T47D (cell line): ENCODE measurements around the gene DEGS2.
"Not testable (repeated sequence)": the region's sequence is repeated elsewhere in the genome, so short reads cannot be mapped to it uniquely, and the experiment has no call there.

Source experiments
- DNase-seq, 2 experiments: peaks; one replicate each; pipeline versions ENCODE4 v3.0.0 to v3.0.0-alpha.2; 2011 to 2012; ENCODE audit warnings: low read depth in 1 of 2, low spot score in 1 of 2
- JUND ChIP-seq: IDR thresholded peaks from 2 replicates; pipeline ENCODE4 v1.6.1; 2012; ENCODE audit warnings: low read depth
- in situ Hi-C: cut with HindIII; loops from 2 replicates; pipeline ENCODE4 v1.10.0; 2016; ENCODE audit warnings: low sequenced_read_pairs, low pct_unique_long_range_greater_than_20kb

Gene DEGS2

DNA sequence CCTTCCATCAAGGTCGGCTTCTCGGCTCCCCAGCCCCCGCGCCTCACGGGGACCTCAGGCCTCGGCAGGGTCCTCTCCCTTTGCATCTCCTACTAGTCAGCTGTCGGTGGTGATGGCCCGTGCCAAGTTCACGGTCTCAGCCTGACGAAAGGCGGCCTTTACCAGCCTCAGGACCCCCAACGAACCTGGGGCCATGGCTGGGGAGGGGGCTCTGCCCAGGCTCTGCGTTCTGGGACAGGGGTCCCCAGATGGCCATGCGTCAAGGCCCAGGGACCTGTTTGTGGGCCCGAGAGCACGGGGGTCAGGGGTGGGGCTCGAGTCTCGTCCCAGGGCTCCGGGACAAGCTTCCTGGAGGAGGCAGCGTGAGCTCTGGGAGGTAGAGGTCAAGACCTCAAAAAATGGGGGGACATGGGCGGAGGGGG lies 32.8 kb upstream of the DEGS2 start:
- no peak for DNase-seq
- TF ChIP-seq JUND = no peak
- in situ Hi-C loops = no loop called here

DNA sequence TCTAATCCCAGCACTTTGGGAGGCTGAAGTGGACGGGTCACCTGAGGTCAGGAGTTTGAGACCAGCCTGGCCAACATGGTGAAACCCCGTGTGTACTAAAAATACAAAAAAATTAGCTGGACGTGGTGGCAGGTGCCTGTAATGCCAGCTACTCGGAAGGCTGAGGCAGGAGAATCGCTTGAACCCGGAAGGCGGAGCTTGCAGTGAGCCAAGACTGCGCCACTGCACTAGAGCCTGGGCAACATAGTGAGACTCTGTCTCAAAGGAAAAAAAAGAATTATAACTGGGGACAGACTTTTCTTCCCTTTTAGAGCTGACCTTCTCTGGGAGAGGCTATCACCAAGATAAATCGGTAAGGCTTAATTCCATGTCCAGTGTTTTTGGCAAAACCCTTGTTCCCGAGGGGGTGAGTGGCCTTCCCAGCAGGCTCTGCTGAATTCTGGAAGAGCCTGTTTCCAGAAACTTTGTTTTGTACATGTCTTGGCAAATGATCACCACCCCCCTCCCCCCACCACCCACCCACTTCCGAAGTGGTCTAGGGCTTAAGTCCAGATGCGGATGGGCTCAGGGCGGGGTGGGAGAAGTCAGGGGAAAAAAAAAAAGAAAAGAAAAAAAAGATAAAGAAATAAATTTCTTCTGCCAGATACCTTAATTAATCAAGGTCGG lies 32.3 kb upstream of the DEGS2 start:
- in situ Hi-C loops = no loop called here

DNA sequence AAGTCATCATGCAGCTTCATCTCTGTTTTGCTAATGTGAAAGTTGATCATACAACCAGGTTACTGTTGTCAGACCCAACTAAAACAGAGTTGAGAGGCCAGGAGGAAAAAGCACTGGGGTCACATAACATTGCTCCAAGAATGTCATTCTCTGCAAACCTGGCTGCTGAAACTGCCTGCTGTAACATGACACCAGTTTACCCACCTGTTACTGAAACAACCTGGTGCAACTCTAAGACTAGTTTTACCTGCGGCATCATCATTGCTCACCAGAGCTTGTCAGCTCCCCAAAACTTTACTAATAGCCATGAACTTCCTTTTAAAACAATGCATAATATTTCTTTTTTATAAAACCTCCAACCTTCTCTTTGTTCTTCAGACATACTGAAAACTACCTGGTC lies 30.7 kb upstream of the DEGS2 start:
- TF ChIP-seq JUND = no peak
- in situ Hi-C loops = no loop called here
- peak; percentile 46 to 82 for DNase-seq

More for the DNA sequence above, 32.3 kb upstream of the DEGS2 start:
- TF ChIP-seq JUND = no peak
- peak in 1 of 2 experiments; percentile 37 for DNase-seq

DNA sequence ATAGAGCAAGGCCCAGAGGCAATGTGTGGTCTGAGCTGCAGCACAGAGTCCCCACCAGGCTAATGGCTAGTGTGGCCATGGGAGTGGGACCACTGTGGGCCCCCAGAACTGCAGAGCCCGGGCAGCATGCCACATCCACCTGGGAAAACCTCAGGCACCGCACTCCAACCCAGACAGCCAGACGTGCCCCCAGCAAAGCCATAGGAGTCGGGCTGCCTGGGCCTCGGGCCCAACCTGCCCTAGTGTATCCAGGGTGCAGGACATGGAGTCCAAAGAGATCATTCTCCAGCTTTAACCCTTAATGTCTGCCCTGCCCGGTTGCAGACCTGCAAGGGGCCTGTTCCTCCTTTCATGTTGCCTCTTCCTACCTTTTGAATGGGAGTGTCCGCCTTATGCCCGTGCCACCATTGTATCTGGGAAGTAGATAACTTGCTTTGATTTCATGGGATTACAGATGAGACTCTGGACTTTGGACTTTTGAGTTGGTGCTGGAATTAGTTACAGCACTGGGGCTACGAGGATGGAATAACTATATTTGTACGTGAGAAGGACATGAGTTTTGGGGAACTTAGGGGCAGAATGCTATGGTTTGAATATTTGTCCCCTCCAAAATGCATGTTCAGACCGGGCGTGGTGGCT lies 29.1 kb upstream of the DEGS2 start:
- no peak for DNase-seq
- in situ Hi-C loops = no loop called here
- TF ChIP-seq JUND = no peak

DNA sequence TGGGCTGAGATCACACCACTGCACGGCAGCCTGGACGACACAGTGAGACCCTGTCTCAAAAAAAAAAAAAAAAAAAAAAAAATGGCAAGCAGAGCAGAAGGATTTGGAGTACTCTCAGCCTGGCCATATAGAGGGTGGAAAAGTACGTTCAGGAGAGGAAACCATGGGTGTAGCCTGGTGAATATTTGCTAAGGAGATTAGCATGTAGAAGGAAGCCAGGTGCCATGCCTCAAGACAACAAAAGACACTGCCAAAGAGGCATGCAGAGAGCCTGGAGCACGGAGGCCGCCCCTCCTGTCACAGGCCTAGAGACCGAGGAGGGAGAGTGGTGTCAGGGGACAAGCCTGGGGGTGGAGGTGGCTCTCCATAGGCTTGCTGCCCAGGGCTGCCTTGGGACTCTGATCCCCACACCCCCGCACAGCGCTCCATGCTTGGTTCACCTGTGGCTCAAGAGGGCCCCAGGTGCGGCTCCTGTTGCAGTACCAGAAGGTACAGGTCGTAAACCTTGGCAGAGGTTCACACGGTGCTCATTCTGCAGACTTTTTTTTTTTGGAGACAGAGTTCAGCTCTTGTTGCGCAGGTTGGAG lies 27.9 kb upstream of the DEGS2 start:
- no peak for TF ChIP-seq JUND
- in situ Hi-C loops = no loop called here

GRCh38 chr14:100181876-100182551 lies 22.6 kb upstream of the DEGS2 start:
- in situ Hi-C loops, DNase-seq: not testable (repeated sequence)

More for the DNA sequence above, 27.9 kb upstream of the DEGS2 start:
- DNase-seq = peak; percentile 39 to 77

GRCh38 chr14:100180671-100181070 lies 21.2 kb upstream of the DEGS2 start:
- in situ Hi-C loops, DNase-seq: not testable (repeated sequence)

DNA sequence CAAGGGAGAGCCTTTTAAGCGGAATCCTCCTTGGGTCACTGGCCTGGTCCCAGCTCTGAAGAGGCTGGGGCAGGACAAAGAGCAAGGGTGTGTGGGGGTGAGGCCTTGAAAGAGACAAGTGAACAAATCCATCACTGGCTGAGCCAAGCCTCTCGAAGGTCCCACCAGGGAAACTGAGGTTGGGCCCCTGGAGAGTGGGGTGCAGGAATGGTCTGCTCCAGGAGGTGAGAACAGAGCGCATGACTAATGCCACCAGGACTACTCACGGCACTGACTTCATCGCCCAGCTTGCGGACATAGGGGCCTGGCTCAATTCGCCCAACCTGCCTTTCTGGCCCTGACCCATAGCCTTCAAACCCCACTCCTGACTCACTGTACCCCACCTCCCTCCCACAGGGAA lies 19.2 kb upstream of the DEGS2 start:
- in situ Hi-C loops = no loop called here
- TF ChIP-seq JUND = no peak
- no peak for DNase-seq

DNA sequence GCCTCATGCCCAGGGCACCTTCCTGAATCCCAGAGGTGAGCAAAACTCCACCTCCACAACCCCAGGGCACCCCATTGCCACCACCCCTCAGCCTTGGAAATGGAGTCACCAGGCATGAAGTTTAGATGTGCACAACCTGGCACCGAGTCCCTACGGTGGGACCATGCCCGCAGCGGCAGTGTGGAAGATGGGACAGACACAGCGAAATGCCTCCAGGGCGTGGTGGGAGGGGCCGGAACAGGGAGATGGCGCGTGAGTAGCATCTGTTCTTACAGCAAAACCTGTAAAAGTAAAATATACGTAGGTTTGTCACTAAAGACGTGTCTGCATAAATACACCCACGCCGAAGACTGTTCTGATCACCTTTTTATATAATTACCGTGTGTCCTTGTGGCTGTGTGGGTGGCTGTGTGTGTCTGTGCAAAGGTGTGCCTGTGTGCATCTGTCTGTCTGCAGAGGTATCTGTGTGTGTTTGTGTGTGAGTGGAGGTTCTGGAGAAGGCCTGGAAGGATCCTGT lies 17.4 kb upstream of the DEGS2 start:
- in situ Hi-C loops = no loop called here
- no peak for DNase-seq
- no peak for TF ChIP-seq JUND

DNA sequence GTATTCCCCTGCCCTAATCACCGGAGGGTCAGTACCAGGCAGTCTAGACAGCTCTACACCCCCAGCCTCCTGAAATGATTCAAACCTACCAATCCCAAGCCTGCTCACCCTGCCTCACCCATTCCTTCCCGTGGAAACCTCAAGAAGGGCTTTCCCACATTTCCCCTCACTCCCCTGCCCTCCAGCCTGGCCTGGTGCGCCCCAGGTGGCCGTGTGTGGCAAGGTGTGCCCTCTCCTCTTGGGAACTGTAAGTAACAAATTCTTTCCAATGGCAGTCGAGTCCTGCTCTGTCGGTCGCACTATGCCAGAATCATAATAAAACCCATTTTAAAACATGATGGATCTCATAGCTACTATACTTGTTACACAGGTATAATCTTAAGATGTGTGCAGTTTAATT lies 13.9 kb upstream of the DEGS2 start:
- no peak for DNase-seq
- TF ChIP-seq JUND = no peak
- in situ Hi-C loops = no loop called here

- DNase-seq = no peak
- no peak for TF ChIP-seq JUND
- in situ Hi-C loops = no loop called here
Measured at GRCh38 chr14:100172811-100173210, 13.4 kb upstream of the DEGS2 start.

DNA sequence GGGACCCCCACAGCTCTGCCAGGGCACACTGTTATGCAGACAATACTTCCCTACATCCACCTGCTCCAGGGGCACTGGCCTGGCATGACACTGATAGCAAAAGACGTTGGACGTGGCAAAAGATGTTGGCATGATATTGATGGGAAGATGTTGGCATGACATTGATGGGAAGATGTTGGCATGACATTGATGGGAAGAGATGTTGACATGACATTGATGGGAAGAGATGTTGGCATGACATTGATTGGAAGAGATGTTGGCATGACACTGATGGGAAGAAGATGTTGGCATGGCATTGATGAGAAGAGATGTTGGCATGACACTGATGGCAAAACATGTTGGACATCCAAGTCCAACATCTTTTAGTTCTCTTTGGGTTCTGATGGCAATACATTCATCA lies 11.4 kb upstream of the DEGS2 start:
- DNase-seq = no peak
- TF ChIP-seq JUND = no peak
- in situ Hi-C loops = no loop called here

DNA sequence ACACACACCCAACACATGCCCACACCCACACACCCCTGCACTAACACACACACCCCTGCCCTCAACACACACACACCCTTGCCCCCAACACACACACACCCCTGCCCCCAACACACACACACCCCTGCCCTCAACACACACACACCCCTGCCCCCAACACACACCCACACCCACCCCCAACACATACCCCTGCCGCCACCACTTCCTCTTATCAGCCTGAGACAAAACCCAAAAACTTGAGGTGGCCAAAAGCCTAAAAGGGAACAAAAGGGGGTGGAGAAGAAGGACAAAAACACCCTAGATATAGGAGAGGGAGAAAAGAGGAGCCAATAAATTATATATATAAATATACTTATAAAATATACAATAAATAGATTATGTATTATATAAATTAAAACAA lies 9.1 kb upstream of the DEGS2 start:
- in situ Hi-C loops = no loop called here
- TF ChIP-seq JUND = no peak
- no peak for DNase-seq
